ENCODE measurements around the gene NME3. TPM values are rescaled to one million over a fixed set of nuclear protein-coding genes. Genes with fewer than 3 reads are reported as not detected.

The NME3 gene
- total and polyA plus RNA-seq, 2 donors (not counting 1 experiment from before 2014, with no cell fraction given), result 9.9 to 69.7 TPM

DNA sequence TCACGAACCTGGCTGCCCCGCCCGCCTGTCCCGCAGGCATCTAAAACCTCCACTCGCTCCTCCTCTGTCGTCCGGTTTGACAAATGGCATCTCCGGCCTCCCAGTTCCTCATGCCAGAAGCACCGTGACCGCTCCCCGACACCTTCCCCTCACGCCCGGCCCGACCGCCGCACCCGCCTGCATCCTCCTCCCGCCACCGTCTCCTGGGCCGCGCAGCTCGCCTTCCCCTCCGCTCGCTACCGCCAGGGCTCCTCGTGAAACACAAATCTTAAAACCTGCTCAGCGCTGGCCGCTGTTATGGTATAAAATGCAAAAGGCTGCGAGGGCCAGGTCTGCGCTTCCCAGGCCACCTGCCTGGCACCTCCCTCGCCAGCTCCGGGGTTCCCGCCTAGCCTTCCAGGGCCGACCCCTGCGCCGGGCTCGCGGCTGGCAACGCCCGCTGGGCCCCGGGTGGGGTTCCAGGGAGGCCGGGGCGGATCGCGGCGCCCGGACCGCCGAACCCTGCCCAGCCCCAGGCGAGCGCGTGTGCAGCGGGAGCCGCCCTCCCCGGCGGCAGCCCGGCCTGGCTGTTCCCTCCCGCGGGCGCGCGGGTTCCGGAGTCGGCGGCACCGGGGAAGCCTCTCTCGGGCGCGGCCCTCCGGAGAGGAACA lies 10.5 kb upstream of the NME3 start:
- peak in 1 of 2 donors; percentile 20 for DNase-seq (ENCODE audit: low read depth in 2 of 2)
- peaks cover 16% of the 10 kb centered on the region for H3K36me3 ChIP-seq (ENCODE audit: control insufficient read depth, insufficient read depth, low read length)
- no peak overlapping the region for H2AFZ ChIP-seq (ENCODE audit: low read length)
- H3K27ac ChIP-seq (ENCODE audit: insufficient read depth, low read length), result peak overlapping the region; percentile 47
- H3K9ac ChIP-seq (ENCODE audit: insufficient read depth, low read length), result peak overlapping the region; percentile 66
- no peak for TF ChIP-seq EZH2 (IDR thresholded peaks at IDR 0.05; ENCODE audit: low read length, missing control alignments)
- peak in 1 of 2 donors; percentile 5 for TF ChIP-seq CTCF (conservative IDR thresholded peaks at IDR 0.05 in 1 of 2, IDR thresholded peaks at IDR 0.05 in 1 of 2; ENCODE audit: low read depth in 1 of 2, low read length in 2 of 2)
- H3K79me2 ChIP-seq (ENCODE audit: control insufficient read depth, insufficient read depth, low read length), result peaks cover 30% of the 10 kb centered on the region
- H3K27me3 ChIP-seq (ENCODE audit: control insufficient read depth, insufficient read depth, low read length), result no peaks in the 10 kb centered on the region
- H3K4me1 ChIP-seq (ENCODE audit: control insufficient read depth, extremely low read depth, insufficient read depth, low read length), result peaks cover 2% of the 10 kb centered on the region
- peak overlapping the region; percentile 86 for H3K4me2 ChIP-seq (ENCODE audit: extremely low read depth, insufficient read depth, low read length)
- no peaks in the 10 kb centered on the region for H3K9me3 ChIP-seq (ENCODE audit: control insufficient read depth, insufficient read depth, low read depth, low read length)
- H3K4me3 ChIP-seq (replicated peaks in 1 of 4; ENCODE audit: control extremely low read depth in 1 of 4, insufficient read depth in 1 of 4, low read depth in 3 of 4, low read length in 4 of 4), result peak overlapping the region; percentile 64 to 83 (median 76)
- no peaks in the 10 kb centered on the region for H4K20me1 ChIP-seq (ENCODE audit: control insufficient read depth, extremely low read depth, insufficient read depth, low read length)

DNA sequence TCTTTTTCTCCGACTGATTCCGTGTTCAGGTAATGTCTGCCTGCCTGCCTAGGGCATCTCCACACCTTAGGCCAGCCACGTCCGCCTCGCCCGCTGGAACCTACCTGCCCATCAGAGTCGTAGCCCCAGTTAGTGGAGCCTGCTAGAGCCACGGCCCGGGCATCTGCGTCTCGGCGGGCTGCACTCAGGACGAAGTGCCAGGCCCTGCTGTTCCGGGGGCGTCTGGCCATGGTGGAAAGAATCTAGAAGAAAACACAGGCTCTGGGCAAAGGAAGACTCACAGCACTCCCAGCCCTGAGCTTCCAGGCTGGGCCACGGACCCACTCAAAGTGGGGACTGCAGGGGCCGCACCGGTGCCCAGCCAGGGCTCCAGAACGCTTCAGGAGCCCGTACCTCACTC lies 9.9 kb upstream of the NME3 start:
- H3K79me2 ChIP-seq (ENCODE audit: control insufficient read depth, insufficient read depth, low read length), result peaks cover 25% of the 10 kb centered on the region
- H3K4me3 ChIP-seq (replicated peaks in 1 of 4; ENCODE audit: control extremely low read depth in 1 of 4, insufficient read depth in 1 of 4, low read depth in 3 of 4, low read length in 4 of 4), result peak overlapping the region; percentile 64 to 83 (median 76)
- H4K20me1 ChIP-seq (ENCODE audit: control insufficient read depth, extremely low read depth, insufficient read depth, low read length), result no peaks in the 10 kb centered on the region
- no peaks in the 10 kb centered on the region for H3K9me3 ChIP-seq (ENCODE audit: control insufficient read depth, insufficient read depth, low read depth, low read length)
- no peak for TF ChIP-seq EZH2 (IDR thresholded peaks at IDR 0.05; ENCODE audit: low read length, missing control alignments)
- TF ChIP-seq CTCF (conservative IDR thresholded peaks at IDR 0.05 in 1 of 2, IDR thresholded peaks at IDR 0.05 in 1 of 2; ENCODE audit: low read depth in 1 of 2, low read length in 2 of 2), result no peak
- peaks cover 2% of the 10 kb centered on the region for H3K4me1 ChIP-seq (ENCODE audit: control insufficient read depth, extremely low read depth, insufficient read depth, low read length)
- no peak overlapping the region for H3K27ac ChIP-seq (ENCODE audit: insufficient read depth, low read length)
- H3K4me2 ChIP-seq (ENCODE audit: extremely low read depth, insufficient read depth, low read length), result peak overlapping the region; percentile 86
- H2AFZ ChIP-seq (ENCODE audit: low read length), result no peak overlapping the region
- peaks cover 17% of the 10 kb centered on the region for H3K36me3 ChIP-seq (ENCODE audit: control insufficient read depth, insufficient read depth, low read length)
- H3K27me3 ChIP-seq (ENCODE audit: control insufficient read depth, insufficient read depth, low read length), result no peaks in the 10 kb centered on the region
- no peak for DNase-seq (ENCODE audit: low read depth in 2 of 2)
- H3K9ac ChIP-seq (ENCODE audit: insufficient read depth, low read length), result no peak overlapping the region

DNA sequence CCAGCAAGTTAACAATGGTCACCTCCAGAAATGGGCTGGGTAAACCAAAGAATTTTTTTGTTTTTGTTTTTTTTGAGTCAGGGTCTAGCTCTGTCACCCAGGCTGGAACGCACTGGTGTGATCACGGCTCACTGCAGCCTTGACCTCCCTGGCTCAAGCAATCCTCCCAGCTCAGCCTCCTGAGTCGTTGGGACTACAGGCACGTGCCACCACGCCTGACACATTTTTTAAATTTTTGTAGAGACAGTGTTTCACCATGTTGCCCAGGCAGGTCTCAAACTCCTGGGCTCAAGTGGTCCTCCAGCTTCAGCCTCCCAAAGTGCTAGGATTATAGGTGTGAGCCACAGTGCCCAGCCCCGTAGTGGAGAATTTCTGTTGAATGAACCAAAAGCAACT lies 9.3 kb upstream of the NME3 start:
- Histone ChIP-seq H3K4me3 (replicated peaks in 1 of 4; ENCODE audit: control extremely low read depth in 1 of 4, insufficient read depth in 1 of 4, low read depth in 3 of 4, low read length in 4 of 4) (no peak overlapping the region), H3K27me3 (ENCODE audit: control insufficient read depth, insufficient read depth, low read length) (no peaks in the 10 kb centered on the region), H3K4me1 (ENCODE audit: control insufficient read depth, extremely low read depth, insufficient read depth, low read length) (peaks cover 2% of the 10 kb centered on the region), H3K27ac (ENCODE audit: insufficient read depth, low read length) (no peak overlapping the region), H3K4me2 (ENCODE audit: extremely low read depth, insufficient read depth, low read length) (peak overlapping the region; percentile 86), H3K79me2 (ENCODE audit: control insufficient read depth, insufficient read depth, low read length) (peaks cover 19% of the 10 kb centered on the region), H3K36me3 (ENCODE audit: control insufficient read depth, insufficient read depth, low read length) (peaks cover 15% of the 10 kb centered on the region), H3K9me3 (ENCODE audit: control insufficient read depth, insufficient read depth, low read depth, low read length) (no peaks in the 10 kb centered on the region), H2AFZ (ENCODE audit: low read length) (no peak overlapping the region), H4K20me1 (ENCODE audit: control insufficient read depth, extremely low read depth, insufficient read depth, low read length) (no peaks in the 10 kb centered on the region), H3K9ac (ENCODE audit: insufficient read depth, low read length) (no peak overlapping the region)
- DNase-seq (ENCODE audit: low read depth in 2 of 2), result no peak
- no peak for TF ChIP-seq EZH2 (IDR thresholded peaks at IDR 0.05; ENCODE audit: low read length, missing control alignments)
- TF ChIP-seq CTCF (conservative IDR thresholded peaks at IDR 0.05 in 1 of 2, IDR thresholded peaks at IDR 0.05 in 1 of 2; ENCODE audit: low read depth in 1 of 2, low read length in 2 of 2), result no peak
